ENCODE results near the gene BCAP29.
A peak's percentile ranks its signal among the peaks of the same experiment; 100 is the strongest.
"Not testable (repeated sequence)": the region's sequence is repeated elsewhere in the genome, so short reads cannot be mapped to it uniquely, and the experiment has no call there.

Gene BCAP29

DNA sequence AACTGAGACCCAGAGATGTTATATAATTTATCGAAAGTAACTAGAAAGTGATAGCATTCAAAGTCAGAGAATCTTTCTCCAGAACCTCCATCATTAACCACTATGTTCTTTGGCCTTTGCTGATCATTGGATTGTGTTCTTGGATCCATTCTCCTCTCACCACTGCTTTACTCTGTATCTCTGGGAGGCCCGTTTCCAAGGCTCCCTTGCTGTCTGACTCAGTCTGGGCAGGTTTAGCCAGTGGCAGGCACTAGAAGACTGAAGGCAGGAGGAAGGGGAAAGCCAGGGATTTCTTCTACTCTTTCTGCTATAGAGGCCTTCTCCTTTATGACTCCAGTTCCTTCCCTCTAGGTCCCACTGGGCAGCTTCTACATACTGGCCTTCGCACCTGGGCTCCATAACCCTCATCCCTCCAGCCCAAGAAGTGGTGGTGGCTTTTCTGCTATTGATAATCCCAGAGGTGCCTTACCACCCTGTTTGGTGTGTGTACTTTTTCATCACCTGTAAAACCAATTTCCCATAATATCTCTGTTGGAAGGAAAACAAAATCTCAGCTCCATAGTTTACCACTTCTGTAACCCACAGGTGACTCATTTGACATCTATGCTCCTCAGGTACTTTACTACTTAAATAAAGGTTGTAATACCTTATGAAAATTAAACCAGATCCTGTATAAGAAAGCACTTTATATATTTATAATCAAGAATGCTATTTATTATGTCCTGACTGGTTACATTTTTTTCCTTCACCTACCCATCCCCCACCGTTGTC is 36.0 kb downstream of the BCAP29 start:
- FAIRE-seq (no peak), DNase-seq (ENCODE audit: low spot score) (no peak)

DNA sequence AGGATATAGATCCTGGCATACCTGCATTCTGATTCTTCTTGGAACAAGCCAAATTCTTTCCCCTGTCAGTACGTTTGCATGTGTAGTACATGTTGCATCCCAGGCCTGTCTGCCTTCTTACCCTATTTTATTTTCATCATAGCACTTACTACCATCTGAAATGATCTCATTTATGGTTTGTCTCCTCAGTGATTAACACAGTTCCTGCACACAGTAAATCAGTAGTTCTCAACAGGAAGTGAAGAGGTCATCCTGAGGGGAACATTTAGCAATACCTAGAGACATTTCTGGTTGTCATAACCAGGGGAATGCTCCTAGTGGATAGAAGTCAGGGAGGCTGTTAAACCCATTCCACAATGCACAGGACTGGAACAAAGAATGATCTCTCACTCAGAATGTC is 42.4 kb downstream of the BCAP29 start:
- peak; percentile 66 for DNase-seq (ENCODE audit: low spot score)
- no peak for FAIRE-seq

DNA sequence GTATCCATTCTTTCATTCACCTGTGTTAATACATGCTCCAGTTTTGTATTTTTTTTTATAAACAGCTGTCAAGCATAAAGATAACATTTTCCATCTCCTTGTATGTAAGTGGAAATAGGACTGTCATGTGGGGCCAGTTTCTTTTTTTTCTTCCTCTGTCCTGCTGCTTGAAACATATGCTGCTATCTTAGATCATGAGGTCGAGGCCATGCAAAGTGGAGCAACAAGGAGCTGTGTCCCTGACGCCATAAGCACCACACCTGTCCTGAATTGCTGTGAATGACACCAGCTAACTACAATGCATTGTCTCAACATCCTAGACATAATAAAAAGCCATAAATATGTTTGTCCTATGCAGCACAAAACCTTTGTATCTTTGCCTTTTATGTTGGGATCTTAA is 42.8 kb downstream of the BCAP29 start:
- FAIRE-seq (no peak), DNase-seq (ENCODE audit: low spot score) (no peak)

DNA sequence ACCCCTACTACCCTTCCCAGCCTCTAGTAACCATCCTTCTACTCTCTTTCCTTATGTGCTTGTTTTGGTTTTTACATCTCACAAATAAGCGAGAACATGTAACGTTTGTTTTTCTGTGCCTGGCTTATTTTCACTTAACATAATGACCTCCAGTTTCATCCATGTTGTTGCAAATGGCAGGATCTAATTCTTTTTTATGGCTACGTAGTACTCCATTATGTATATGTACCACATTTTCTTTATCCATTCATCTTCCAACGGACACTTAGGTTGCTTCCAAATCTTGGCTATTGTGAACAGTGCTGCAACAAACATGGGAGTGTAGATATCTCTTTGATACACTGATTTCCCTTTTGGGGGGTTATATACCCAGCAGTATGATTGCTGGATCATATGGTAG is 47.0 kb downstream of the BCAP29 start:
- DNase-seq (ENCODE audit: low spot score) = no peak
- FAIRE-seq = no peak

DNA sequence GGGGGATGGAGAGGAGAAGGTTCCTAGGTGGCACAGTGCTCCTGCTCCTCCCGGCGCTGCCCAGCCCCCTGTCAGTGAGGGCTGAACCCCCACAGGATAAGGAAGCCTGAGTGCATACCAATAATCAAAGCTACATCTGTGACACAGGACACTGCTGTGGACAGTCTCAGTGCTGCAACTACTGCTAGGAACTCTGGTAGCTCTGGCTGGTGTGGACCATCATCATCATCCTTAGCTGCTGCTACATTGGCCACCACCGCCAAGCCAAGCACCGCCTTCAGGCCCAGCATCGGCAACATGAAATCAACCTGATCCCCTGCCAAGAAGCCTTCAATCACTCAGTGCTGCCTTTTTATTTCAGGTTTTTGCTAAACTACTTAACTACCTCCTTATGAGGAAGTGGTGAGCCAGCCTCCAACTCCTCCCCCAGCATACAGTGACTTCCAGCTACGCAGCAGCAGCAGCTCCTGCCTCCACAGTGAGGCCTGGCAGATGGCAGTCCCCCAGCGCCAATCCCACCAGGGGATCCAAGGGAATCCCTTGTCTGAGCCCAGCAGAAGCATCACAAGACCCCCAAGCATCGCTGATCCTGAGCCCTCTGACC is 48.5 kb downstream of the BCAP29 start:
- DNase-seq (ENCODE audit: low spot score) (no peak), FAIRE-seq (no peak)

DNA sequence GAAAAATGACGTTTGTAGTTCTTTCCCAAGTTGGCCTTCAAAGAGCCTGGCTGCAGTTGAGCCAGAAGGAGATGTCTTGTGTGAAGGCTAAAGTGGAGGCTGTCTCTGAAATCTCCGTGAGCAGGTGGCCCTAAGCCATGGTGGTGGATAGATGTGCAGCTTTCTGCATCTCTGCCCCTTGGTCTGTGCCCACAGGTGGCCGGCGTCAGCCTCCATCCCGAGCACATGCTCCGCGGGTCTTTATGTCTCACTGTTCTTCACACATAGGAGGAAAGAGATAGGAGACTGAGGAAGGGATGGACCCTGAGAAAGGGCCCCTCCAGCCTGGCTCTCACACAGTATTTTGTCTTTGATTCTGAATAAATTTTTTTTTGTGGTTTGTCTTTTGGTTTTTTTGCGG is 50.3 kb downstream of the BCAP29 start:
- no peak for FAIRE-seq

DNA sequence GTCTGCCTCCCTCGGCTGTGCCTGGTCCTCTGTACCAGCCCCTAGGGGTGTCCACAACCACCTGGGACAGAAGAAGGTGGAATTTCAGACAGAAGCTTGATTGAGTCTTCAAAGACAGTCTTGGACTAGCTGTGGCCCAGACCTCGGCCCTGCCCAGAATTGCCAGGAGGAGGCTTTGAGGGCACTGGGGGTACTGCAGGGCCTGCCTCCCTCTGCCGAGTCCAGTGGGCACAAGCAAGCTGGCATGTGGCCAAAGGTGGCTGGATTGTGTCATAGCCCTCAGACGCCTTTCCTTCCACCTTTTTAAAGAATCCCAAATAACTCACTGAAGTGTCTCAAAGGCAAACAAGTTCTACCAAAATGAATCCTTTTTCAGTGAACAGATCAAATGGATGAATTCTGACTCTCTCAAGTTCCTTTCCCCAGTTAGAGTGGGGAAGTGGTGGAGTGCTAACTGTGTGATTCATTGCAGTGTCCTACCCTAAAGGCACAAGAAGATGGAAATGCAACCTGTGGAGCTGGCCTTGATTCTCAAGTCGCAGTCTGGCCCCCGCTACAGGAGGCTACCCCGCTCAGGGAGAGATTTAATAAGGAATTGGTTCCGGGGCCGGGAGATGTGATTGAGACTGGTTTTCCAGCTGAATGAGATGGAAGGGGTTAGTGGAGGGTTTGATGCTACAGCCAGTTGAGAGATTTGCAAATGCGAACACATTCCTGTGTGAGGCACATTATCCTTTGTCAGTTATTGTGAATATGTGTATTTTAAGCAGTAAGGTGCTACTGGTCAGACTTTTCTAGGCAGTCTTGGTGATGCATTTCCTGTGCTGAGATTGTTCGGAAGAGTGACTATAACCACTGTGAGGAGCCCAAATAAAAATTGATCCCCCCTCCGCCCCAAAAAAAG is 51.8 kb downstream of the BCAP29 start:
- no peak for FAIRE-seq
- no peak for DNase-seq (ENCODE audit: low spot score)

More for the DNA sequence above, 50.3 kb downstream of the BCAP29 start:
- no peak for DNase-seq (ENCODE audit: low spot score)

DNA sequence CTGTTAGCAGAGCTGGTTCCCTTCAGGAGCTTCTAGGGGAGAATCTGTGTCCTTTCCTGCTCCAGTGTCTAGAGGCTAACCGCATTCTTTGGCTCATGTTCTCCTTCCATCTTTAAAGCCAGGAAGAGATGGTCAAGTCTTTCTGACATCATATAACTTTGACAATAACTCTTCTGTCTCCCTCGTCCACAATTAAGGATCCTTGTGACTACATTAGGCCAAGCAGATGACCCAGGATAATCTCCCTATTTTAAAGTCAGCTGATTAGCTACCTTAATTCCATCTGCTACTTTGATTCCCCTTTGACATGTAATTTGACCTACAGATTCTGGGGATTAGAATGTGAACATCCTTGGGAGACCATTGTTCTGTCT is 52.4 kb downstream of the BCAP29 start:
- DNase-seq (ENCODE audit: low spot score) (no peak), FAIRE-seq (no peak)

DNA sequence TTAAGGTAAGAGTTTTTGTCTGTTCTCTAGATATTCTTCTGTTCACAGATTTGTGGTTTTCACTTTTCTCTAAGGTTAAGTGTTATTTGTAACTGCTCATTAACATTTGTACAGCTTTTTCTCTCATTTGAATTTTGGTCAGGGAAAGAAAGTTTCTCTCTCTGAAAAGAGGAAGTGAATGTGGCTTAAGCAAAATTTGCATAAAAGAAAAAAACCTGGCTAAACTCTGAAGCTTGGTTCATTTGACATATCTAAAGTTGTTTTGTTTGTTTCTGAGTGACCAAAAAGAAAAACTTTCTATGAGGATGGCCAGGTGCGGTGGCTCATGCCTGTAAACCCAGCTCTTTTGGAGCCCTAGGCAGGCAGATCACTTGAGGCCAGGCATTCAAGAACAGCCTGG is 58.5 kb downstream of the BCAP29 start:
- FAIRE-seq = no peak

DNA sequence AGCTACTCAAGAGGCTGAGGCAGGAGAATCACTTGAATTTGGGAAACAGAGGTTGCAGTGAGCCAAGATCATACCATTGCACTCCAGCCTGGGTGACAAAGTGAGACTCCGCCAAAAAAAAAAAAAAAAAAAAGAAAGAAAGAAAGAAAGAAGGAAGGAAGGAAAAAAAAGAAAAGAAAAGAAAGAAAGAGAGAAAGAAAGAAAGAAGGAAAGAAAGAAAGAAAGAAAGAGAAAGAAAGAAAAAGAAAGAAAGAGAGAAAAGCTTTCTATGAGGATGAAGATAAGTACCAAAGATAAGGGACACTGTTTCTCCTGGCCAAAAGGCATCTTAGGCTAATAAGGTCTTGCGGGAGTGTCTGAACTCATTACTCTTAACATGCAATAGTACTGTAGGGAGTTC is 59.0 kb downstream of the BCAP29 start:
- not testable (repeated sequence) for DNase-seq (ENCODE audit: low spot score); FAIRE-seq

More for the DNA sequence above, 58.5 kb downstream of the BCAP29 start:
- no peak for DNase-seq (ENCODE audit: low spot score)

DNA sequence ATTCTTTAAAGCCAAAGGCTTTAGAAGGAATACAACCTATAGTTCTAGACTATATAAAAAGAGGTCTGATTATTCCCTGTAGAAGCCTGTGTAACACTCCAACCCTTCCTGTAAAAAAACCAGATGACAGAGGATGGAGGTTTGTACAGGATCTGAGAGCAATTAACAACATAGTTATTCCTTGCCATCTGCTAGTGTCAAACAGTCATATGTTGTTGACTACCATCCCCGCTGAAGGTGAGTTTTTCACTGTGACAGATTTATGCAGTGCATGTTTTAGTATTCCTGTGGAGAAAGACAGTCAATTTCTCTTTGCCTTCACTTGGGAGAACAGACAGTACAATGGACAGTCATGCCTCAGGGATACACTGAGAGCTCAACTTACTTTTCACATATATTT is 61.6 kb downstream of the BCAP29 start:
- FAIRE-seq = no peak
- DNase-seq (ENCODE audit: low spot score) = no peak

DNA sequence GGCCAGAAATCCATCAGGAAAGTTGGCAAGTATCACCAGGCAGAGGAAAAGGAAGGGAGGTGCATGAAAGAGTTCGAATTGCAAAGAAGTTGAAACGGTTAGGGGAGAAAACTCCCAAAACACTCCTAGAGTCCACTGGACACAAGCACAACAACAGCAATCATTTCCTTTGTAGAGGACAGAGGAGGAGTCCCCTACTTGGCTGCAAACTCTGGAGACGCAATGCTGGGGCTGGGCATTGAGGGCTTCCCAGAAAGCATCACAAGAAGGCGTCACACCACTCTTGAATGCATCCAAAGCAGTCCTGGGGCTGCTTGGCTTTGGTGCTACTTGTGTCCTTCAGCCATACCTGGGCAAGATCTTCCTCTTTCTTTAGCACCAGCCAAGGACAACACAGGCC is 62.5 kb downstream of the BCAP29 start:
- DNase-seq (ENCODE audit: low spot score) = no peak

DNA sequence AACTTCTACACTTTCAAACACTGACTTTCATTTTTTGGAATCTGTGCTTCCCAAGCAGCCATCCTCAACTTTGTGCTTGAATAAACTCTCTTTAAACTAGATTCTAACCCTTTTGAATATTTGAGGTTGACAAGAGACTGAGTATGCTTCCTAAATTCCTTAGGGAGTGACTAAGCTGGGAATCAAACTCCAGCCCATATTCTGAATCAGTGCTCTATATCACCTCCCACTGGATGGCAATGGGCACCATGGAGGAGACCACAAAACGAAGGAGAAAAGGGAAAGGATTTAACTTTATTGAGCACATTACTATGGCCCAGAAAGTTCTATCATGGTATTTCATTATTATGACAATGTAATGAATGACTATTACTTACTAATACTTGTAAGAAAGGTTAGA is 63.4 kb downstream of the BCAP29 start:
- DNase-seq (ENCODE audit: low spot score) = peak; percentile 51
- FAIRE-seq = peak; percentile 52

More for the DNA sequence above, 62.5 kb downstream of the BCAP29 start:
- no peak for FAIRE-seq

DNA sequence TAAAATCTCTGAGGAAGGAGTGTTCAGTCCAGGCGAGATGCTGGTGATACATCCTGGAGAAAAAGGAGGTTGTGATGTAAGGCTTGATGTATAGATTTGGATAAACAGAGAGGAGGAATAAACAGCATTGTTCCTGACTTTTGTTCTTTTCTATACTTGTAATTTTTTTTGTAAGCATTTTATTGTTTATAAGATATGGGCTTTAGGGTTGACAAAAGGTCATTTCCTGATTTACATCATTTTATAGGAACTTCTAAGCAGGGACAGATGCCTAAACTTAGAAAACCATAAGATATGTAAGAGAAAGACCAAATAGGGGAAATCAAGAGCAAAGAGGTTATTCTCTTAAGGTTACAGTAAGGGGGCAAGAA is 63.9 kb downstream of the BCAP29 start:
- FAIRE-seq (no peak), DNase-seq (ENCODE audit: low spot score) (no peak)

DNA sequence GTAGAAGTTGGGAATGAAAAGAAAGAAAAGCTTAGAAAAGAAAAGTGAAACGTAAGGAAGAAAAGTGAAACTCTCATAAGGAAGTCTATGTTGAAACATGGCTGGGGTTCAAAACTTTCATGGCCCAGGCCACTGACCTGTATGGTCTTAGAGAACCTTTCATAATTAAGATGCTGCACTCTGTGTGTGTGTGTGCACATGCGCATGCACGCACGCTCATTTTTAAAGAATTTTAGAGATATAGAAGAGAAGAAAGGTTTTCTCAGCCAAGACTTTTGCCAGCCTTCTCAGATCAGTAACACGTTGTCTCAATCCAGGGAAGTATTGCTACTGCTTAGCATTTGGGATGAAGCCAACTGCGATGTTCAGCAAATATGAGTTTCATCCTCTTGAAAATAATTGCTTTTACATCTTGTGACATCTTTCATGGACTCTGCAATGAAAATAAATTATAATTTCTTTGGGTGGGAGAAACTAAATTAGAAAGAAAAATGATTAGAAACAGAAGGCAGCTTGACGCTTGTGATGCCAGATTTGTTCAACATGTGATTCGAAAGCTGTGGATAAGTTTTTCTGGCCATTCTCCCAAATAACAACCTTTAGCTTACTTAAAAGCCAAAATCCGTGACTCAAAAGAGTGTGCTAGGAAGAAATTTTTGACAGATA is 64.4 kb downstream of the BCAP29 start:
- FAIRE-seq (no peak), DNase-seq (ENCODE audit: low spot score) (no peak)

DNA sequence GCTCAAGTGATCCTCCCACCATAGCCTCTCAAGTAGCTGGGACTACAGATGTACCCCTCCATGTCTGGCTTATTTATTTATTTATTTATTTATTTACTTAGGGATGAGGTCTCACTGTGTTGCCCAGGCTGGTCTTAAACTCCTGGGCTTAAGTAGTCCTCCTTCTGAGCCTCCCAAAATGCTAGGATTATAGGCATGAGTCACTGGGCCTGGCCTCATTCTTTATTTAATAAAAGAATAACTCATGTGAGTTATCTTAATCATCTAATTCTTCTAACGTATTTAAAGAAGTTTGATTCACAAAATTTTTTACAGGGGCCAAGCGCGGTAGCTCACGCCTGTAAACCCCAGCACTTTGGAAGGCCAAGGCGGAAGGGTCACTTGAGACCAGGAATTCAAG is 72.6 kb downstream of the BCAP29 start:
- DNase-seq (ENCODE audit: low spot score) (no peak), FAIRE-seq (no peak)

DNA sequence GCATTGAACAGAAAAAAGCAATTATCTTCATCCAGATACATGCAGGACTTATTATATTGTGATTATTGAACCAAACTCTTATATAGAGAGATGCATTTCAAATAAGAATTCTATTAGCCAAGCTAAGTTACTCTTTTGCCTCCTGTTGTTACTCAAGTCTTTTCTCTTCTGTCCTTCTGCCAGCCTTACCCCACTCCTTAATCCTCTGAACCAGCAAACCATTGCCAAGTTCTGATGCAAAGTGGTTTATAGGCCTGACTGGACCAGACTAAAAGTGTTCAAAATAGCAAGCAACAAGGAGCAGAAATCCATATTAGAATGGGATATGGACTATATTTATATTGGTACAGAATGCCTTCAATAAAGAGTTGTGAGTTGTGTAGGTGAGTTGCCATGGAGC is 78.4 kb downstream of the BCAP29 start:
- DNase-seq (ENCODE audit: low spot score) (no peak), FAIRE-seq (no peak)

DNA sequence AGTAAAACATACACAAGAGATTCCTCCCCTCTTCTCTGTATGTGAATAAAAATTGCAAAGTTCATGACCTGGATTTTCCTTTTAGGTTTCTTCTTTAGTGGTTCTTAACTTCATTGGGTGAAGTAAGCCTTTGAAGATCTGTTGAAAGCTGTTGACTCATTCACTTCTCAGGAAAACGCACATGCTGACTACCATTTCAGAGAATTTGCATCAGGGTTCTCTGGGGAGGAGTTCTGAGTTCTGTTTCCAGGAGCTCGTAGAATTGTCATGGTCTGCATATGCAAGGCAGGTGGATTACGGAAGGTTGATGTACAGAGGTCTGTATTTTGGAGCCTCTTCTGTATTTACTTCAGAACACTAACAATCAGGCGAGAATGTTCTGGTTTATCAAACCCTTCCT is 79.6 kb downstream of the BCAP29 start:
- DNase-seq (ENCODE audit: low spot score) = peak; percentile 29
- FAIRE-seq = no peak

DNA sequence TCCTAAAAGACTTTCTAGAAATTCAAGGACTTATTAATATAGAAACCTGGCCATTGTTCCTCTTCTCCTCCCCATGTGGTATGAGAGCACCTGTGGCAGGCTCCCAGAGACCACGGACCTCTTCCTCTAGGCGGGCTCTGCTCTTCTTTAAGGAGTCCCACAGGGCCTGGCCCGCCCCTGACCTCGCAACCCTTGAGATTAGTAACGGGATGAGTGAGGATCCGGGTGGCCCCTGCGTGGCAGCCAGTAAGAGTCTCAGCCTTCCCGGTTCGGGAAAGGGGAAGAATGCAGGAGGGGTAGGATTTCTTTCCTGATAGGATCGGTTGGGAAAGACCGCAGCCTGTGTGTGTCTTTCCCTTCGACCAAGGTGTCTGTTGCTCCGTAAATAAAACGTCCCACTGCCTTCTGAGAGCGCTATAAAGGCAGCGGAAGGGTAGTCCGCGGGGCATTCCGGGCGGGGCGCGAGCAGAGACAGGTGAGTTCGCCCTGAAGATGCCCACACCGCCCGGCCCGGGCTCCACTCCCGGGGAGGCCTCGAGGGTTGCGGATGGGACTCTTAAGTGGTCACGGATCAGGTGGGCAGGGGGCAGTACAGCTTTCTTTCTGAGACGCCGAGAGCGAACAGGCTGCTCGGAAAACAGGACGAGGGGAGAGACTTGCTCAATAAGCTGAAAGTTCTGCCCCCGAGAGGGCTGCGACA is 80.5 kb downstream of the BCAP29 start, which contains the start of gene SLC26A4:
TSS of gene SLC26A4 (plus strand) at position 448 of the 700 bp plus-strand sequence. CDS start 814 bp downstream, outside the sequence.
- no peak for FAIRE-seq

DNA sequence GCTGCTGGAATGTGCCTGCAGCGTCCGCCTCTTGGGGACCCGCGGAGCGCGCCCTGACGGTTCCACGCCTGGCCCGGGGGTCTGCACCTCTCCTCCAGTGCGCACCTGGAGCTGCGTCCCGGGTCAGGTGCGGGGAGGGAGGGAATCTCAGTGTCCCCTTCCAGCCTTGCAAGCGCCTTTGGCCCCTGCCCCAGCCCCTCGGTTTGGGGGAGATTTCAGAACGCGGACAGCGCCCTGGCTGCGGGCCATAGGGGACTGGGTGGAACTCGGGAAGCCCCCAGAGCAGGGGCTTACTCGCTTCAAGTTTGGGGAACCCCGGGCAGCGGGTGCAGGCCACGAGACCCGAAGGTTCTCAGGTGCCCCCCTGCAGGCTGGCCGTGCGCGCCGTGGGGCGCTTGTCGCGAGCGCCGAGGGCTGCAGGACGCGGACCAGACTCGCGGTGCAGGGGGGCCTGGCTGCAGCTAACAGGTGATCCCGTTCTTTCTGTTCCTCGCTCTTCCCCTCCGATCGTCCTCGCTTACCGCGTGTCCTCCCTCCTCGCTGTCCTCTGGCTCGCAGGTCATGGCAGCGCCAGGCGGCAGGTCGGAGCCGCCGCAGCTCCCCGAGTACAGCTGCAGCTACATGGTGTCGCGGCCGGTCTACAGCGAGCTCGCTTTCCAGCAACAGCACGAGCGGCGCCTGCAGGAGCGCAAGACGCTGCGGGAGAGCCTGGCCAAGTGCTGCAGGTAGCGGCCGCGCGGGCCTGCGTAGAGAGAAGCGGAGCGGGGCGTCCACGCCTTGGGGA is 81.2 kb downstream of the BCAP29 start:
- DNase-seq (ENCODE audit: low spot score) = no peak
- FAIRE-seq = no peak

More for the DNA sequence above, 80.5 kb downstream of the BCAP29 start, which contains the start of gene SLC26A4:
- DNase-seq (ENCODE audit: low spot score) = no peak

All from RCC 7860 (cell line).